ENCODE measurements around the gene CFAP99. TPM values are rescaled to one million over a fixed set of nuclear protein-coding genes. Genes with fewer than 3 reads are reported as not detected.

The CFAP99 gene
- total RNA-seq, 2 experiments from 2014 or later, result not detected

DNA sequence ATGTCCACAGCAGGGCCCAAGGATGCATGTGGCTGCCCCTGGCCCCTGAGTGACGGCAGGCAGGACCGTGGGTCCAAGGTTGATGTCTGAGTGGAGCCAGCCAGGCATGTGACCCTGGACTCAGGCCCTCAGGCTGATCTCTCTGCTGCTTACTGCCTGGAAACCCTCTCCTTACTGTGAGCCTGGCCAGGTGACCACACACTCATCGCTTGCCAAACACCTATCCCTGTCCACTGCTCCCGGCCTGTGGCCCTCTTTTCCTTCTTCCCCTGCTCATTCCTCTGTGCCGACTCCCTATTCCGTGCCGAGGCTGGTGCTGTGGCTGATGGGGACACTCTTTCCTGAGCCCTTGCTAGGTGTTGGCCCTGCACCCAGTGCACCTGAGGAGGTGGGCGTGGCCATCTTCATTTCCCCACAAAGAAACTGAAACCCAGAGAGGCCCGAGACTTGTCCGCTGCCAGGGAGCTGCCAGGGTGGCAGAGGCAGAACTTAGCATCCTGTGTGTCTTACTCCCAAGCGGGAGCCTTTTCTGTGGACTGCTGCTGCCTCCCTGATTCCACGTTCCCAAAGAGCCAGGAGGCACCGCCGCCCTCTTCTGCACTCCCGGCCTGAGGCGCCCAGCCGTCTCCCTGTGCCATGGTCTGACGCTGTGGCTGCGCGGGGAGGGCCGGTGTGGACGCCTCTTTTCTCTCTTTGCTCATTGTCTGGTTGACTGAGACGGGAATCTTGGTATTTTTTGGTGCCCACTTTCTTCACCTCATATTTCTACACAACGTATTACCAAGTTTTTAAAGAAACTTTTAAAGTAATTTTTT lies 38.9 kb downstream of the CFAP99 start:
- ChIA-PET POLR2A (no interaction called here), CTCF (no interaction called here)

GRCh38 chr4:2458546-2459491 lies 40.1 kb downstream of the CFAP99 start:
- ChIA-PET CTCF (interaction anchor here (1.0 kb wide), 1 partner anchor 179 kb away, joined by 3 read pairs; no protein-coding TSS in a partner anchor), POLR2A (interaction anchor here (1.1 kb wide), 1 partner anchor 9 kb away, joined by 4 read pairs; no protein-coding TSS in a partner anchor)

DNA sequence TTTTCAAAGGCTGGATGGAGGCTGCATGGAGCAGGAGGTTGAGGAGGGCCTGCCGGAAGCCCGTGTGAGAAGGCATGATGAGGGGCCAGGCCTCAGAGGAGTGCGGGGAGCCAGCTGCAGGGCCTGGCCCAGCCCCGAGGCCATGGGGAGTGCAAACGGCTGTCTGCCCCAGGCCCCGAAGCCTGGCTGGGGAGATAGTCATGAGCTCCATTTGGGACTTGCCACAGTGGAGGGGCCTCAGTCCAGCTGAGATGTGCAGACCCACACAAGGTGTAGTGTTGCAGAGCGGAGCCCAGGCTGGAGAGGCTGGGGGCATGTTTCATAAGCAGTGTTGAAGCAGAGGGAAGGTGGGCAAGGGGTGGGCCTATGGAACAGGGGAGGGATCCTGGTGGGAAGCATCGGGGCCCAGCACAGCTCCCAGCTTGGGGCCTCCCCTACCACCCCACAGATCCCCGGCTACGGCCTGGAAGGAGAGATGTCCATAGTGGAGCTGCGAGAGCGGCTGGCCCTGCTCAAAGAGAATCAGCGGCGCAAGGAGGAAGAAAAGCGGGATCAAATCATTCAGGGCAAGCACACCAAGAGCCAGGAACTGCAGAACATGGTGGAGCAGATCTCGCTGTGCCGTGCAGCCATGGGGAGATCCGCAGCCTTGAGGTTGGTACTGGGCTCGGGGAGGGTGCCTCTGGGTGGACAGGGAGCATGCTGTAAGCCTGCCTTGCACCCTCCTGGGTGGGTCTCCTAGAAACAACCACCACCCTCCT lies 41.0 kb downstream of the CFAP99 start:
- ChIA-PET CTCF (interaction anchor here (1.0 kb wide), 1 partner anchor 180 kb away, joined by 3 read pairs; no protein-coding TSS in a partner anchor), POLR2A (interaction anchor here (1.1 kb wide), 1 partner anchor 8 kb away, joined by 4 read pairs; no protein-coding TSS in a partner anchor)

GRCh38 chr4:2461246-2461960 lies 42.6 kb downstream of the CFAP99 start:
- ChIA-PET CTCF (interaction anchor here (0.6 to 1.5 kb wide), 3 partner anchors 20 to 49 kb away, joined by 3 to 4 read pairs (median 3); no protein-coding TSS in a partner anchor), POLR2A (no interaction called here)

DNA sequence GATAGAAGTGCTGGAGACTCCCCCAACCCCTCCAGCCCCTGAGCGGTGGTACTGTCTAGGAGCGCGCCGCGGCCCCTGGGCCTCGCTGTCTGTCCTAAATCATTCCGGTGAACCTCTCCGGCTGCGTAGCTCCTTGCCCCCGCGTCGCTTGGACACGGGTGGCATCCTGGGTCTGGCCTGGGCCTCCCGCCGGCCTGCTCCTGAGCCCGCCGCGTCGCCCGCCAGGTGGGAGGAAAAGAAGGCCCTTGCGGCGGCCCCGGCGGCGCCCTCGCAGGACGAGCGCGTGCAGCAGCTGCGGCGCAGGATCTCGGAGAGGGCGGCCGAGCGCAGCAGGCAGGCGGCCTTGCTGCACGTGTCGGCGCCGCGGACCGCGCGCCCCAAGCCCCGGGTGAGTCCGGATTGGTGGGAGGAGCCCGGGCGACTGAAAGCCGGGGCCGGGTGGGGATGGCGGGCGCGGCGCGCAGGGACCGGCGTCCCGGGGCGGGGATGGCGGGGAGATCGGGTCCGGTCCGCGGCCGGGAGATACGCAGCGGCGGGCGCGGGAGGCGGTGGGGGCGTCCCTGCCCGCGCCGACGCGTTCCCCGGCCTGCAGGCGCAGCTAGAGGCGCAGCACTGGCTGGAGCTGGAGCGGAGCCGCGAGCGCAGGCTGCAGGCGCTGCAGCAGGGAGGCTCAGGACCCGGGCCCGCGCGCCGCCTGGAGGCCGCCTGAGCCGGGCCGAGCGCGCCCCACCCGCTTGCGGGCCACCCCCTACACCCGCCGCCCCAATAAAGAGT lies 43.6 kb downstream of the CFAP99 start:
- ChIA-PET CTCF (interaction anchor here (0.5 to 1.5 kb wide), 5 partner anchors 35 to 279 kb away, joined by 3 to 5 read pairs (median 4); no protein-coding TSS in a partner anchor), POLR2A (no interaction called here)

DNA sequence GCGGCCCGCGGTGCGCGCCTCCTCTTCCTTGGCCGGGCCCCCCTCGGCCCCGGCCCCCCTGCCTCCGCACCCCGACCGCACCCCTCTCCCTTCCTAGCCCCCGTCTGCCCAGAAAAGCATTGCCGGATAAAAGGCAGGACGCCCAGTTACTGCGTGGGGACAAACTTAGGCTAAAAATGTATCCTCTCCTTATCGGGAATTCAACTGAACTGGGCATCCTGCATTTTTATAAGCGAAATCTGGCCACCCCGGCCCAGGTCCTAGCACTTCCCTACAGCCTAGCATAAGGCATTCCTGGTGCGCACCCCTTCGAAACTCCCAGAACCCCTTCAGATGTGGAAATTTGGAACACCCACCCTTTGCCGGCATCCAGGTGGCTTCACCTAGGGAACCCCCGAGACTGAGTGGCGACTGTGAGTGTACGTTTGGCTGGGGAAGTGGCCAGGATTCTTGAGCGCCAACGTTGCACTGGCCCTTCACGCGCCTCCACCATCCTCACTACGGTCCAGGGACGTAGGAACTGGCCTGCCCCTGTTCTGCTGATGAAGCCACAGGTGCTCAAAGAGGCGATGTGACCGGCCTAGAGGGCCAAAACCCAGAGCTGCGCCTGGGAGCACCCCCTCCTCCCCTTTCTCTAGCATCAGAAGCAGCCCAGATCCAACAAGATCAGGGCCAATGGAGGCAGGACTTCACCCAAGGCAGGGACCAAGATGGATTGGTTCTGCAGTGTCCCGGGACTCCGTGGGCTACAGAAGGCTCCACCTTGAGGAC lies 44.4 kb downstream of the CFAP99 start:
- ChIA-PET POLR2A (no interaction called here), CTCF (interaction anchor here (1.0 to 1.5 kb wide), 4 partner anchors 34 to 243 kb away, joined by 3 to 5 read pairs (median 4); no protein-coding TSS in a partner anchor)

- ChIA-PET POLR2A (no interaction called here), CTCF (interaction anchor here (0.8 to 1.7 kb wide), 2 partner anchors 23 to 202 kb away, joined by 3 to 4 read pairs; no protein-coding TSS in a partner anchor)
Observed at GRCh38 chr4:2465032-2465431, 46.3 kb downstream of the CFAP99 start.

- POLR2A ChIA-PET, result interaction anchor here (1.1 kb wide), 1 partner anchor 70 kb away, joined by 7 read pairs; the partner anchor contains the start of gene FAM193A
- CTCF ChIA-PET, result interaction anchor here (0.5 to 0.6 kb wide), 2 partner anchors 25 to 58 kb away, joined by 3 read pairs; no protein-coding TSS in a partner anchor
Observed at GRCh38 chr4:2465544-2465943, 46.8 kb downstream of the CFAP99 start.

DNA sequence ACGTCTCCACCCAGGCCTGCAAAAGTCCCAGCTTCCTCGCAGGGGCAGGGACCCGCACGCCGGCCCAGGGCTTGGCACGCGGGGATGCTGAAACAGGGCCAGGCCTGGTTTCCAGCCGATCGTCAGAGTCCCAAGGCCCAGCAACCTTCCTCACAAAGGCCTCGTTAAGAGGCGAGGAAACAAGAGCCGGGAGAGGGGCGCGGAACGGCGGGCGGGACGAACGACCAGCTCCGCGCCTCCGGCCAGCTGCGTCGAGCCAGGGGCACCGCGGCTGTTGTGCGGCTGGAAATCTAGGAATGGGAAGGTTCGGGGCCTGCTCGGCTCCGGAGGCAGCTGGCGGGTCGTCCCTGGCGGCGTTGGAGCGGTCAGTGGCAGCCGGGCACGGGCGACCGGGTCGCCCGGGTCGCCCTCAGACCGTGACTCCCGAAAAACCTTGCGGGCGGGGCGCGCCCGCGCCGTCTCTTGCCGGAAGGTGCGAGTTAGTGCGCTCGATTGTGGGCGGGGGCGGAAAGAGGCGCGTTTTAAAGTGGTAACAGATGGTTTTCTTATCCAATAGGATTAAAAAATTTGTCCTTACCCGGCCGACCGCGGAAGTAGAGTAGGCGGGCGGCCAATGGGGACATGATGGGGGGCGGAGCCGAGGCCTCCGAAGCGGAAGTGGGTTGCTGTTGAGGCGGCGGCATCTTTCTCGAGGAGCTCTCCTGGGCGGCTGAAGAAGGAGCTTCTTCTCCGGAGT lies 49.9 kb downstream of the CFAP99 start, which contains the start of gene RNF4:
Gene RNF4, plus strand, starts transcription at position 651 of the 736 bp plus-strand sequence. CDS start 21,388 bp downstream, outside the sequence.
- CTCF ChIA-PET, result interaction anchor here (0.6 to 1.5 kb wide), 9 partner anchors 12 to 215 kb away, joined by 3 to 6 read pairs (median 3); partner anchors contain the start of gene MXD4
- POLR2A ChIA-PET, result interaction anchor here (0.7 to 3.1 kb wide), 17 partner anchors 10 to 494 kb away, joined by 3 to 25 read pairs (median 4); partner anchors contain the start of genes CFAP99, FAM193A and MXD4

DNA sequence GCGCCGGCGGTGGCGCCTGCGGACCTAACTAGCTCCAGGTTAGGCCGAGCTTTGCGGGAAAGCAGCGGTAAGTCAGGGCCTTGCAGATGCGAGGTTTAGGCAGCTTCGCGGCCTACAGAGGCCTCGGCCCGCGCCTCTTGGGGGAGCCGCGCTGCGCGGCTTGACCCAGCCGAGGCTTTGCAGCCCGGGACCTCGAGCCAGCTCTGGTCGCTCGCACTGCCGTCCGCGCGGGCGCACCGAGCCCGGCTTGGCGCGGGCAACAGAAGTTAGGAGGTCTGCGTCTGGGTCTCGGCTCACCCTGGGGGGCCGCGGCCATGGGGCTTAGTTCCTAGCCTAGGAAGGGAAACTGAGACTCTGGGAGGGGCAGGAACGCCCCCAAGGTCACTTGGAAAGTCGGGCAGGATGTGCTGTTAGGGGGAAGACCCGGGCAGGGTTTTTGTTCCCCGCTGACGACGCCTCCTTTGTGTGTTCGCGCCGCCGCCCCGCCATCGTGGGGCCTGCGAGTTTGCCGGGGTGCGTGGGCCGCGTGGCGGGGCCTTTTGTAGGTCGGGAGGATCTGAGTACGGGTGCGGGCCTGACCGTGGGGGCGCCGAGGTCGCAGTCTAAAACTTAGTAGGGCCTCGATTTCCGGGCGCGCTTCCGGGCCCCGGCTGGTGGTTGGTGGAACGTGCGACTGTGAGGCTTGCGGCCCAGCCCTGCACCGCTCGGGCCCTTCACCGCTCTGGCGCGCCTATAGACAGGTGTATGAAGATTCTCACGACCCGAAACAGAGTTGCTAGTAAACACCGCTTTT lies 50.6 kb downstream of the CFAP99 start:
- POLR2A ChIA-PET, result interaction anchor here (0.7 to 3.1 kb wide), 15 partner anchors 13 to 493 kb away, joined by 3 to 25 read pairs (median 4); partner anchors contain the start of genes CFAP99, FAM193A and MXD4
- CTCF ChIA-PET, result interaction anchor here (0.6 to 1.5 kb wide), 7 partner anchors 15 to 214 kb away, joined by 3 to 6 read pairs (median 3); partner anchors contain the start of gene MXD4

- CTCF ChIA-PET, result no interaction called here
- POLR2A ChIA-PET, result interaction anchor here (0.6 to 3.1 kb wide), 5 partner anchors 15 to 750 kb away, joined by 3 to 25 read pairs (median 3); partner anchors contain the start of genes FAM193A and TMEM129
Observed at GRCh38 chr4:2470791-2471190, 52.0 kb downstream of the CFAP99 start.

GRCh38 chr4:2472187-2472586 lies 53.4 kb downstream of the CFAP99 start:
- ChIA-PET POLR2A (interaction anchor here (0.6 to 0.8 kb wide), 2 partner anchors 23 to 154 kb away, joined by 4 to 5 read pairs; no protein-coding TSS in a partner anchor), CTCF (no interaction called here)

DNA sequence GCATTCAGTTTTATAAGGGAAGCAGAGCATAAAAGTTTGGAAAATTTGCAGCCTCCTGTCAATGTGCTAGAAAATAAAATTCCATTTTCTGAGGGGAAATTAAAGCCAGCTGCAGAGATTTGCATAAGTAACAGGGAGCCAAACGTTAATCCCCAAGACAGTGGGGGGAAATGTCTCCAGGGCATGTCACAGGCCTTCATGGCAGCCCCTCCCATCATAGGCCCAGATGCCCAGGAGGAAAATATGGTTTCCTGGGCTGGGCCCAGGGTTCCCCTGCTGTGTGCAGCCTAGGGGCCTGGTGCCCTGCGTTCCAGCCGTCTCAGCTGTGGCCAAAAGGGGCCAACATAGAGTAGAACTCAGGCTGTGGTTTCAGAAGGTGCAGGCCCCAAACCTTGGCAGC lies 59.5 kb downstream of the CFAP99 start:
- ChIA-PET POLR2A (no interaction called here), CTCF (interaction anchor here (0.9 kb wide), 1 partner anchor 36 kb away, joined by 3 read pairs; no protein-coding TSS in a partner anchor)

- CTCF ChIA-PET, result interaction anchor here (1.2 kb wide), 1 partner anchor 13 kb away, joined by 3 read pairs; no protein-coding TSS in a partner anchor
- POLR2A ChIA-PET, result no interaction called here
Observed at GRCh38 chr4:2480649-2481048, 61.9 kb downstream of the CFAP99 start.
